ENCODE measurements around the gene SLC15A3.

The SLC15A3 gene

DNA sequence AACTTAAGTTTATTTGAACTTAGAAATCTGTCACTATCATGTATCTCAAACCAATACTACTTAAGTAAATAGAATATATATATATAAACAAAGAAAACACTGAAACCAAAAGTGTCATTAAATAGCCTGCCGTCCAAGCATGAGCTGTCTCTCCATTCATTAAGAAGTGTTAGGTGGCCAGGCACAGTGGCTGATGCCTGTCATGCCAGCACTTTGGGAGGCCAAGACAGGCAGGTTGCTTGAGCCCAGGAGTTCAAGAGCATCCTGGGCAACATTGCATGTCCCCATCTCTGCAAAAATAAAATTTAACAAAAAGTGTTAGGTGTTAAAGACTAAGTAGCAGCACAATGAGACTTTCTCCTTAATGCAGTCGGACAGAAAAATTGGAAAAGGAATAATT is 33.5 kb upstream of the SLC15A3 start:
- no peak for DNase-seq (ENCODE audit: low read depth)
- TF ChIP-seq, protein P1, sequence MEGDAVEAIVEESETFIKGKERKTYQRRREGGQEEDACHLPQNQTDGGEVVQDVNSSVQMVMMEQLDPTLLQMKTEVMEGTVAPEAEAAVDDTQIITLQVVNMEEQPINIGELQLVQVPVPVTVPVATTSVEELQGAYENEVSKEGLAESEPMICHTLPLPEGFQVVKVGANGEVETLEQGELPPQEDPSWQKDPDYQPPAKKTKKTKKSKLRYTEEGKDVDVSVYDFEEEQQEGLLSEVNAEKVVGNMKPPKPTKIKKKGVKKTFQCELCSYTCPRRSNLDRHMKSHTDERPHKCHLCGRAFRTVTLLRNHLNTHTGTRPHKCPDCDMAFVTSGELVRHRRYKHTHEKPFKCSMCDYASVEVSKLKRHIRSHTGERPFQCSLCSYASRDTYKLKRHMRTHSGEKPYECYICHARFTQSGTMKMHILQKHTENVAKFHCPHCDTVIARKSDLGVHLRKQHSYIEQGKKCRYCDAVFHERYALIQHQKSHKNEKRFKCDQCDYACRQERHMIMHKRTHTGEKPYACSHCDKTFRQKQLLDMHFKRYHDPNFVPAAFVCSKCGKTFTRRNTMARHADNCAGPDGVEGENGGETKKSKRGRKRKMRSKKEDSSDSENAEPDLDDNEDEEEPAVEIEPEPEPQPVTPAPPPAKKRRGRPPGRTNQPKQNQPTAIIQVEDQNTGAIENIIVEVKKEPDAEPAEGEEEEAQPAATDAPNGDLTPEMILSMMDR (IDR thresholded peaks at IDR 0.05; ENCODE audit: insufficient read depth, low read depth, low read length, missing control alignments), result no peak
- H3K4me3 ChIP-seq (ENCODE audit: low read length), result no peak overlapping the region

DNA sequence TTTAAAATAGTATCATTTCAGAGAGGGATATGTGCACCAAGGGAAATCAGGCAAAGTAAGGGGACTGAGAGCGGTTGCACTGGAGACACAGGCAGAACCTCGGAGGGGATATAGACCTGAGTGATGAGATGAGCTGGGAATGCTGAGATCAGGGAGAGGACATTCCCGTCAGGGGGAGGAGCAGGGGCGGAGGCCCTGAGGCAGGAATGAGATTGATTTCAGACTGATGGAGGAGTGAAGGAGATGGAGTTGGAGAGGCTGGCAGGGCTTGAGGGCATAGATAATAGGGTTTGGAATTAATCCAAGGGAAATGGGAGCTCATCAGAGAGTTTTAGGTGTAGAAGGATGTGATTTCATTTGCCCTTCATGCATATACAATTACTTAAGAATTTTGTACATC is 32.7 kb upstream of the SLC15A3 start:
- DNase-seq (ENCODE audit: low read depth), result no peak
- TF ChIP-seq, protein P1 (IDR thresholded peaks at IDR 0.05; ENCODE audit: insufficient read depth, low read depth, low read length, missing control alignments), result no peak
- H3K4me3 ChIP-seq (ENCODE audit: low read length), result no peak overlapping the region

DNA sequence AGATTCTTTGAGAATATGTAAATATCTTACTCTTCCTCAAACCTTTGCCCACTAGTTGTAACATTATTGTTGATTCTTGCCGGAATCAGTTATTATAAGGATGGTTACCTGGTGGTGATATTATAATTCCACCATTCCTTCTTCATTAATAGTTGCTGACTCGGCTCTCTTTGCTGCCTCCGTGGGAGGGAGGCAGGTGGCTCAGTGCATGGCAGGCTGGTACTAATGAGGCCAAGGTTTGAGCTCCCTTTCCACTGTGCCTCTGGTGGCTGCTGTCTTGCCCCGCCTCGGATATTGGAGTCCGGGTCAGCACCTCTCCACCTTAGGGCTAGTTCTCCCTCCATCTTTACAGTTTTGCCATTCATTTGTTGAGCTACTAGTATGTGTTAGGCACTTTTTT is 32.2 kb upstream of the SLC15A3 start:
- no peak overlapping the region for H3K4me3 ChIP-seq (ENCODE audit: low read length)
- TF ChIP-seq, protein P1 (IDR thresholded peaks at IDR 0.05; ENCODE audit: insufficient read depth, low read depth, low read length, missing control alignments), result no peak

DNA sequence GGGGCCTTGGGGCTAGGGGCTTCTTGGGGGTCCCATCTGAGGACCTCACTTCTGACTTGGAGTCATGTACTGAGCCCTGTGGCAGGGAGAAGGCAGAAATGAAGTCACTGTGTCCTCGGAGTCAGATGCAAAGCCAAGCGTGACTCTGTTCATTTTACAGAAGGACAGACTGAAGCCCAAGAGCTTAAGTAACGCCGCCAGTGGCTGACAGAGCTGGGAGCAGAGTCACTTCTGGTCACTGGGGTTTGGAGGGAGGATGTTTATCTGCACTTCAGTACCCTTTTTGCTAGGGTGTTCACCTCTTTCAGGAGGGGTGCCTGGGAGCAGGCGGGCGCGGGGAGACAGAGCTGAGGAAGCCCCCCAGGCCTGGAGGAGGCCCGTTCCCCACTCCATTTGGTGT is 30.2 kb upstream of the SLC15A3 start:
- TF ChIP-seq, protein P1 (IDR thresholded peaks at IDR 0.05; ENCODE audit: insufficient read depth, low read depth, low read length, missing control alignments), result no peak
- H3K4me3 ChIP-seq (ENCODE audit: low read length), result no peak overlapping the region
- no peak for DNase-seq (ENCODE audit: low read depth)

More for the DNA sequence above, 32.2 kb upstream of the SLC15A3 start:
- no peak for DNase-seq (ENCODE audit: low read depth)

DNA sequence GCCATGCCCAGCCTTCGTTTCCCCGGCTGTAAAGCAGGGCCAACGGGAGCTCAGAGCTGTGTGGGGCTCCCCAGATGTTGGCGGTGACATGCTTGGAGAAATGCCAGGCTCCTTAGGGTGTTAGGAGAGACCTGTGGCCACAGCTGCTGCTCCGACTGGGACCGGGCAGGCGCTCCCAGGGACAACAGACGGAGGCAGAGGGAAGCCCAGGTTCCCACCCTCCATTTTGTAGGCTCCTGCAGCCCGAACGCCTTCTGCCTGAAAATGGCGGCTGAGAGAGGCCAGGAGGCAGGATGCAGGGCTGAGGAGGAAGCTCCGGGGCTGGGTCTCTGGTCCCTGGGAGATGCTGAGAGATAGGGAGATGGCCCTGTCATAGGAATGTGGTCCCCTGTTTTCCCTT is 29.5 kb upstream of the SLC15A3 start:
- TF ChIP-seq, protein P1 (IDR thresholded peaks at IDR 0.05; ENCODE audit: insufficient read depth, low read depth, low read length, missing control alignments), result no peak
- no peak overlapping the region for H3K4me3 ChIP-seq (ENCODE audit: low read length)
- no peak for DNase-seq (ENCODE audit: low read depth)

DNA sequence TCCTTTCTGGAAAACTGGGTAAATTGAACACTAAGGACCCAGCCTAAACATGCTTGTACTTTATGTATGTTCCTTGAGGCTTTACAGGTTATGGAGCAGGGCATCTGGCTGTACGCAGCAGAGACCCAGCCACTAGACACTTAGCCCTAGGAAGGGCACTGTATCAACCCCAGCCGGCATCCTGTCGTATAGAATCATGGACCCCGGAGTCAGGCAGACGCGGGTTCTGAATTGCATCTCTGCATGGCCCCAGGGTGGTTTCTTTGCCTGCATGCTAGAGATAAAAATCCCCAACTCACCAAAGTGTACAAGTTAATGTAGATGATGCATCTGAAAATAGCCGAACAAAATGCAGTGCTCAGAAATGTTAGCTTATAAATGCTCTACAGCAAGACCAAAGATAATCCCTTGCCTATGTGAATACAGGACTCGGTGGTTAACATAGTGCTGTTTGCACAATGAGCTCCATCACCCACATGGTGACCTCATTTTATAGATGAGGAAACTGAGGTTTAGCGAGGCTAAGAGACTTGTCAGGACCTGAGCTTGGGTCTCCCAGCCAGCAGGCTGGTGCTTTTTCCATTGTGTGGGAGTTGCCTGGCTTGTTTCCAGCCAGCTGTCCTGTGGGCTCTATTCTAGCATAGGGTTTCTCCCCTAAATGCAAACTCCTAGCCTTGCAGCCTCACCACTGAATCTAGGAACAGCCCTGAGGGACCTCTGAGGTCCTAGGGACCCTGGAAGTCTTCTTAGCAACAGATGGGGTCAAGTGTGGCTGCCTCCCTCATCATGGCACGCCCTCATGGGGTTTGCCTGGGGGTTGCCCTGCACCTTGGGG is 26.8 kb upstream of the SLC15A3 start:
- TF ChIP-seq, protein P1 (IDR thresholded peaks at IDR 0.05; ENCODE audit: insufficient read depth, low read depth, low read length, missing control alignments), result no peak
- peak; percentile 91 for DNase-seq (ENCODE audit: low read depth)
- H3K4me3 ChIP-seq (ENCODE audit: low read length), result no peak overlapping the region

DNA sequence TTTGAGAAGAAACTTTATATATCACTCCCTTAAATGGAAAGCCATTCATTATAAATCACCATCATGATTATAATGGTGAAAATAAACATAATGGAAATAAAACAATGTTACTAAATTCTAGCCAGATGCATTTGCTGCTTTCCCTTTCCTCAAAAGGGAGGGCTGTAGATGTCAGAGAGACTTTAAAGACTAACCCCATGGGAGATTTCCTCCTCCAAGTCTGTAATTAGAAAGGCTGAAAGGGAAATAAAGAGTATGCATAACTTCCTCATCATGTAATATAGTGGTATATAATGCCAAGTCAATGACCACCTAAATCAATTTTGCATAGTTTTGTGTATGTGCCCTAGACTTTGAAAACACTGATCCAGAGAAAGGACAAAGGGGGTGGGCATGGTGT is 25.9 kb upstream of the SLC15A3 start:
- DNase-seq (ENCODE audit: low read depth), result no peak

More for the DNA sequence above, 25.9 kb upstream of the SLC15A3 start:
- H3K4me3 ChIP-seq (ENCODE audit: low read length), result no peak overlapping the region
- TF ChIP-seq, protein P1 (IDR thresholded peaks at IDR 0.05; ENCODE audit: insufficient read depth, low read depth, low read length, missing control alignments), result no peak

Measured in epithelial cell of esophagus (primary cell).